ENCODE measurements around the gene VIM. TPM values are rescaled to one million over a fixed set of nuclear protein-coding genes. Genes with fewer than 3 reads are reported as not detected.

The VIM gene
- total and polyA plus RNA-seq, 2 donors from 2014 or later = 403 to 1,044 TPM

- no peak overlapping the region for H3K27ac ChIP-seq (ENCODE audit: low read depth in 2 of 2, low read length in 2 of 2)
- no peak for TF ChIP-seq CTCF (IDR thresholded peaks at IDR 0.05; ENCODE audit: borderline replicate concordance, extremely low read depth, insufficient read depth)
- H3K36me3 ChIP-seq (ENCODE audit: control insufficient read depth in 2 of 3, insufficient read depth in 3 of 3, low read length in 3 of 3) = no peaks in the 10 kb centered on the region
- H3K9ac ChIP-seq (ENCODE audit: low read length in 3 of 3) = no peak overlapping the region
- peaks cover 0 to 3% (median 0%) of the 10 kb centered on the region in 3 donors for H3K9me3 ChIP-seq (ENCODE audit: control insufficient read depth in 2 of 3, insufficient read depth in 1 of 3, low read length in 3 of 3)
- no peak overlapping the region for H3K4me3 ChIP-seq (ENCODE audit: low read length in 3 of 3)
- intact Hi-C loops (cut with DNase I) = no loop called here
- DNase-seq (no peak), FAIRE-seq (no peak)
- no peaks in the 10 kb centered on the region for H3K27me3 ChIP-seq (ENCODE audit: control insufficient read depth, insufficient read depth, low read length)
- peaks cover 0 to 3% (median 0%) of the 10 kb centered on the region in 3 donors for H3K4me1 ChIP-seq (ENCODE audit: control insufficient read depth in 2 of 3, insufficient read depth in 2 of 3, low read depth in 1 of 3, low read length in 3 of 3)
Observed at GRCh38 chr10:17276756-17277424, 48.8 kb downstream of the VIM start.

- Histone ChIP-seq H3K27me3 (ENCODE audit: control insufficient read depth, insufficient read depth, low read length) (no peaks in the 10 kb centered on the region), H3K9ac (ENCODE audit: low read length in 3 of 3) (no peak overlapping the region), H3K4me3 (ENCODE audit: low read length in 3 of 3) (no peak overlapping the region), H3K9me3 (ENCODE audit: control insufficient read depth in 2 of 3, insufficient read depth in 1 of 3, low read length in 3 of 3) (peaks cover 0 to 6% (median 0%) of the 10 kb centered on the region in 3 donors), H3K27ac (ENCODE audit: low read depth in 2 of 2, low read length in 2 of 2) (no peak overlapping the region), H3K4me1 (ENCODE audit: control insufficient read depth in 2 of 3, insufficient read depth in 2 of 3, low read depth in 1 of 3, low read length in 3 of 3) (peaks cover 0 to 3% (median 0%) of the 10 kb centered on the region in 3 donors), H3K36me3 (ENCODE audit: control insufficient read depth in 2 of 3, insufficient read depth in 3 of 3, low read length in 3 of 3) (no peaks in the 10 kb centered on the region)
- no peak for DNase-seq
- FAIRE-seq = no peak
- intact Hi-C loops (cut with DNase I) = no loop called here
- TF ChIP-seq CTCF (IDR thresholded peaks at IDR 0.05; ENCODE audit: borderline replicate concordance, extremely low read depth, insufficient read depth) = no peak
Observed at GRCh38 chr10:17278607-17279240, 50.7 kb downstream of the VIM start.

- Histone ChIP-seq H3K9me3 (ENCODE audit: control insufficient read depth in 2 of 3, insufficient read depth in 1 of 3, low read length in 3 of 3) (peaks cover 0 to 6% (median 0%) of the 10 kb centered on the region in 3 donors), H3K27ac (ENCODE audit: low read depth in 2 of 2, low read length in 2 of 2) (no peak overlapping the region), H3K4me3 (ENCODE audit: low read length in 3 of 3) (no peak overlapping the region), H3K36me3 (ENCODE audit: control insufficient read depth in 2 of 3, insufficient read depth in 3 of 3, low read length in 3 of 3) (no peaks in the 10 kb centered on the region), H3K4me1 (ENCODE audit: control insufficient read depth in 2 of 3, insufficient read depth in 2 of 3, low read depth in 1 of 3, low read length in 3 of 3) (peaks cover 0 to 3% (median 0%) of the 10 kb centered on the region in 3 donors), H3K9ac (ENCODE audit: low read length in 3 of 3) (no peak overlapping the region), H3K27me3 (ENCODE audit: control insufficient read depth, insufficient read depth, low read length) (no peaks in the 10 kb centered on the region)
- DNase-seq = no peak
- FAIRE-seq = no peak
- no peak for TF ChIP-seq CTCF (IDR thresholded peaks at IDR 0.05; ENCODE audit: borderline replicate concordance, extremely low read depth, insufficient read depth)
- intact Hi-C loops (cut with DNase I) = no loop called here
Observed at GRCh38 chr10:17282311-17282710, 54.3 kb downstream of the VIM start.
